ENCODE measurements around the gene NGB.

NGB gene

DNA sequence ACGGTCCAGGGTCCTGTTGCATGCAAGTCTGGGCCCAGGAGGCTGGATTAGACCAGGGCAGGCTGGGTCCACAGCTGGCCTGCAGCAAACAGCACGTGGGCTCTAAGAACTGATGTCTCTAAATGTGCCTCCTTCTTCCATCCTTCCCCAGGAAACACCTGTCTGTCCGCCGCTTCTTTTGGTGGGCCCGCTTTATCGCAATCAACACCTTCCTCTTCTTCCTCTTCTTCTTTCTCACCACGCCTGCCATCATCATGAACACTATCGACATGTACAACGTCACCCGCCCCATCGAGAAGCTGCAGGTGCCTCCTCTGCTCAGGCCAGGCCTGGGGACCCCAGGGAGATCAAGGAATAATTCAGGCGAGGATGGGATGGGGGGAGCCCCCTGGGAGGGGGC is 28.3 kb downstream of the NGB start:
- Histone ChIP-seq H3K4me3 (ENCODE audit: low read length in 2 of 2) (no peak overlapping the region), H3K9ac (ENCODE audit: low read depth in 1 of 2, low read length in 2 of 2) (no peak overlapping the region), H3K27ac (ENCODE audit: low read depth in 2 of 2, low read length in 2 of 2) (no peak overlapping the region), H3K9me3 (ENCODE audit: control insufficient read depth in 2 of 2, low read length in 2 of 2) (no peaks in the 10 kb centered on the region), H3K4me1 (ENCODE audit: control insufficient read depth in 2 of 2, insufficient read depth in 2 of 2, low read length in 2 of 2) (no peaks in the 10 kb centered on the region), H3K27me3 (ENCODE audit: control insufficient read depth in 2 of 2, insufficient read depth in 2 of 2, low read length in 2 of 2) (no peaks in the 10 kb centered on the region), H3K36me3 (ENCODE audit: control insufficient read depth in 2 of 2, insufficient read depth in 2 of 2, low read length in 2 of 2) (no peaks in the 10 kb centered on the region)

DNA sequence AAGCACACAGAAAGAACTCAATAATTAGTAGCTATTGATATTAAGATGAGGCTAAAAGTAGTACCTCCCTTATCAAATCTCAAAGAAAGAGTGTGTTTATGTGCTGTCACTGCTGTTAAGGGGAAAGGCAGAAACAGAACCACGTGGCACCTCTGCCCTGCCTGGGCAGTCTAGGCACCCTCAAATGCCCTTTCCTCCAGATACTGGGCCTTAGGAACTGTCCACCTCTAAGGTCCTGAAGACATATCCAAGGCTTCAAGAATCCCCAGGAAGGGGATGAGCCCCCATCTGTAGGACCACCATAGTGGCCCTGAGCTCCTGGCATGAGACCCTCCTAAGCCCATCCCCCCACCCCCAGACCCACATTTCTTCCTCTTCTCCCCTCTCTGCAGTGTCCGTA is 29.1 kb downstream of the NGB start:
- H3K27ac ChIP-seq (ENCODE audit: low read depth in 2 of 2, low read length in 2 of 2) = no peak overlapping the region
- no peaks in the 10 kb centered on the region for H3K4me1 ChIP-seq (ENCODE audit: control insufficient read depth in 2 of 2, insufficient read depth in 2 of 2, low read length in 2 of 2)
- no peaks in the 10 kb centered on the region for H3K36me3 ChIP-seq (ENCODE audit: control insufficient read depth in 2 of 2, insufficient read depth in 2 of 2, low read length in 2 of 2)
- no peaks in the 10 kb centered on the region for H3K27me3 ChIP-seq (ENCODE audit: control insufficient read depth in 2 of 2, insufficient read depth in 2 of 2, low read length in 2 of 2)
- no peak overlapping the region for H3K9ac ChIP-seq (ENCODE audit: low read depth in 1 of 2, low read length in 2 of 2)
- H3K9me3 ChIP-seq (ENCODE audit: control insufficient read depth in 2 of 2, low read length in 2 of 2) = no peaks in the 10 kb centered on the region
- H3K4me3 ChIP-seq (ENCODE audit: low read length in 2 of 2) = no peak overlapping the region

DNA sequence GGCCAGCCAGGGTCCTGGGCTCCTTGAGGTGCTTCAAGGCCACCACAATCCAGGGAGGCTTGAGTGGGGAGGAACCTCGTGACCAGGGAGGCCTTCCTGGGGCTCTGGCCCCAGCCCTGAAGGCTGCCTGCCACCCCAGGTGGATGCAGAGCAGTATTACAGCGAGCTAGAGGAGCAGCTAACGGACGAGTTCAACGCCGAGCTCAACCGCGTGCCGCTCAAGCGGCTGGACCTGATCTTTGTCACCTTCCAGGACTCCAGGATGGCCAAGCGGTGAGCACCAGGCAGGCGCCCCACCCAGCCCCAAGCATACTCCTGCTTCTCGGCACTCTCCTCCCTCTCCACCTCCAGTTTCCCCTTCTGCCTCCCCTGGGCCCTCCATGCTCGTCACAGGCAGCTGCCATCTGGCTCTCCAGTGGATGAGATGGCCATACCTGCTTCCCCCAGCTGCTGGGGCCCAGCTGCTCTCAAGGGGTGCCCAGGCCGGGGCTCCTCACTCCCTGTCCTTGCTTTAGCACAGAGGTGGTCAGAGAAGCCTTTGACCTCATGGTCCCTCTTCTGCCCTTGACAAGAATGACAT is 30.6 kb downstream of the NGB start:
- no peaks in the 10 kb centered on the region for H3K36me3 ChIP-seq (ENCODE audit: control insufficient read depth in 2 of 2, insufficient read depth in 2 of 2, low read length in 2 of 2)
- no peak overlapping the region for H3K27ac ChIP-seq (ENCODE audit: low read depth in 2 of 2, low read length in 2 of 2)
- no peak overlapping the region for H3K9ac ChIP-seq (ENCODE audit: low read depth in 1 of 2, low read length in 2 of 2)
- H3K4me1 ChIP-seq (ENCODE audit: control insufficient read depth in 2 of 2, insufficient read depth in 2 of 2, low read length in 2 of 2) = no peaks in the 10 kb centered on the region
- H3K4me3 ChIP-seq (ENCODE audit: low read length in 2 of 2) = no peak overlapping the region
- H3K9me3 ChIP-seq (ENCODE audit: control insufficient read depth in 2 of 2, low read length in 2 of 2) = no peaks in the 10 kb centered on the region
- no peaks in the 10 kb centered on the region for H3K27me3 ChIP-seq (ENCODE audit: control insufficient read depth in 2 of 2, insufficient read depth in 2 of 2, low read length in 2 of 2)

DNA sequence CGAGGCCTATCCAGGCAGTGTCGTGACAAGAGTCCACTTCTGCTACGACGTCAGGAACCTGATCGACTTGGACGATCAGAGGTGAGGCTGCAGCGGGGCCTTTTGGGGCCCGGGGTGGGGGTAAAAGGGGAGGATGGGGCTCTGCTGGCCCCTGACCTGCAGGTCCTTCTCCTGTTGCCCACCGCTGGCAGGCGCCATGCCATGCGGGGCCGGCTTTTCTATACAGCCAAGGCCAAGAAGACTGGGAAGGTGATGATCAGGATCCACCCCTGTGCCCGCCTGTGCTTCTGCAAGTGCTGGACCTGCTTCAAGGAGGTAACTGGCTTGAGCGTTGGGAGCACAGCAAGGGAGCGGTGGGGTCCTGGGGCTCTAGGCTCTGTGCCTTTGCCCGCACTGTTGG is 31.6 kb downstream of the NGB start:
- no peak overlapping the region for H3K27ac ChIP-seq (ENCODE audit: low read depth in 2 of 2, low read length in 2 of 2)
- H3K9me3 ChIP-seq (ENCODE audit: control insufficient read depth in 2 of 2, low read length in 2 of 2) = no peaks in the 10 kb centered on the region
- H3K4me3 ChIP-seq (ENCODE audit: low read length in 2 of 2) = no peak overlapping the region
- no peak overlapping the region for H3K9ac ChIP-seq (ENCODE audit: low read depth in 1 of 2, low read length in 2 of 2)
- H3K36me3 ChIP-seq (ENCODE audit: control insufficient read depth in 2 of 2, insufficient read depth in 2 of 2, low read length in 2 of 2) = no peaks in the 10 kb centered on the region
- no peaks in the 10 kb centered on the region for H3K4me1 ChIP-seq (ENCODE audit: control insufficient read depth in 2 of 2, insufficient read depth in 2 of 2, low read length in 2 of 2)
- no peaks in the 10 kb centered on the region for H3K27me3 ChIP-seq (ENCODE audit: control insufficient read depth in 2 of 2, insufficient read depth in 2 of 2, low read length in 2 of 2)

DNA sequence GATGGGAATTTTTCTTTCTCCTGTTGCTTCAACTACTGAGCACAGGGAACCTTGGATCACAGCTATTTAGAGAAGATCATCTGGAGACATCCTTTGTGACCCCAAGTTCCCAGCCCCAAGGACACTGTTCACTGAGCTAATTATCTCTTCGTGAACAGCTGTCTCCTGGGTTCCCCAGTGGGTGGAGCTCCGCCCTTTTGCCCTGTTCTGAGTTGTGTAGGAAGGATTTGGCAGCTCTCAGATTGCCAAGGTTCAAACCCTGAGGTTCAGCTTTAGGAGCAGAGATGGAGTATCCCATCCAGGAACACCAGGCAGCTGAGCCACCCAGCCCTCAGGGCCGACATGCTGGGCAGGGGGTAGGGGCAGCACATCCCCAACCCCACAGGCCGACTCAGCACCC is 32.0 kb downstream of the NGB start:
- H3K4me1 ChIP-seq (ENCODE audit: control insufficient read depth in 2 of 2, insufficient read depth in 2 of 2, low read length in 2 of 2) = no peaks in the 10 kb centered on the region
- no peak overlapping the region for H3K4me3 ChIP-seq (ENCODE audit: low read length in 2 of 2)
- H3K27me3 ChIP-seq (ENCODE audit: control insufficient read depth in 2 of 2, insufficient read depth in 2 of 2, low read length in 2 of 2) = no peaks in the 10 kb centered on the region
- no peaks in the 10 kb centered on the region for H3K9me3 ChIP-seq (ENCODE audit: control insufficient read depth in 2 of 2, low read length in 2 of 2)
- no peak overlapping the region for H3K9ac ChIP-seq (ENCODE audit: low read depth in 1 of 2, low read length in 2 of 2)
- H3K27ac ChIP-seq (ENCODE audit: low read depth in 2 of 2, low read length in 2 of 2) = no peak overlapping the region
- H3K36me3 ChIP-seq (ENCODE audit: control insufficient read depth in 2 of 2, insufficient read depth in 2 of 2, low read length in 2 of 2) = no peaks in the 10 kb centered on the region

DNA sequence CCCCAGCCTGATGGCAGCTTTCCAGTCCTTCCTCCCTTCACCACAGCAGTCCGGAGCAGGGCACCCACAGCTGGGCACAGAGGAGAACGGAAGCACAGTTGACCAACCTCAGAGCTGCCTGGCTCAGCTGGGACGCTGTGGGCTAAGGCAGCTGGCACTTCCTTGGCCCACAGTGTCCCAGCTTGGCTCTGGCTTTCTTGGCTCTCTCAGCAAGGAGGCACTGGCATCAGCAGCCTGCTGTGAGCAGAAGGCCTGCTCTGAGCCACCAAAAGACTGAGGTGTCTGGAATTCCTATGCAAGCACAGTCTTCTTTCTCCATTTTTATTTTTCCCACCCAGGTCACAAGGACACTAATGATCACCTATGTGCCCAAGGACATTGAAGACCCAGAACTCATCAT is 32.6 kb downstream of the NGB start:
- Histone ChIP-seq H3K36me3 (ENCODE audit: control insufficient read depth in 2 of 2, insufficient read depth in 2 of 2, low read length in 2 of 2) (no peaks in the 10 kb centered on the region), H3K27ac (ENCODE audit: low read depth in 2 of 2, low read length in 2 of 2) (no peak overlapping the region), H3K4me1 (ENCODE audit: control insufficient read depth in 2 of 2, insufficient read depth in 2 of 2, low read length in 2 of 2) (no peaks in the 10 kb centered on the region), H3K27me3 (ENCODE audit: control insufficient read depth in 2 of 2, insufficient read depth in 2 of 2, low read length in 2 of 2) (no peaks in the 10 kb centered on the region), H3K9me3 (ENCODE audit: control insufficient read depth in 2 of 2, low read length in 2 of 2) (no peaks in the 10 kb centered on the region), H3K9ac (ENCODE audit: low read depth in 1 of 2, low read length in 2 of 2) (no peak overlapping the region), H3K4me3 (ENCODE audit: low read length in 2 of 2) (no peak overlapping the region)

DNA sequence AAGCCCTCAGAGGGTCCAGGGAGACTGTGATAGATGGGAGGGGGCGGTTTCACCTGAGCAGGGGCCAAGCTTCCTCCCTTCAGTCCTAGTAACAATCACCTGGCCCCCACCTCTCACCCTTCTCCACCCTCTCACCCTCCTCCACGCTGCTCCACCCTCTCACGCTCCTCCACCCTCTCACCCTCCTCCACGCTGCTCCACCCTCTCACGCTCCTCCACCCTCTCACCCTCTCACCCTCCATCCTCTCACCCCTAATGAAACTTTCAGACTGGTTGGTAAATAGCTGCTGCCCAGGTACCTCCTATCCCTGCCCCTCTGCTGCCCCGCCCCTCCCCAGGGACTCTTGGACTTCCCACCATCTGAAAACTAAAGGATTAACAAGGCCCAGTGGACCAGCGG is 34.2 kb downstream of the NGB start:
- H3K4me1 ChIP-seq (ENCODE audit: control insufficient read depth in 2 of 2, insufficient read depth in 2 of 2, low read length in 2 of 2) = no peaks in the 10 kb centered on the region
- no peak overlapping the region for H3K4me3 ChIP-seq (ENCODE audit: low read length in 2 of 2)
- H3K36me3 ChIP-seq (ENCODE audit: control insufficient read depth in 2 of 2, insufficient read depth in 2 of 2, low read length in 2 of 2) = no peaks in the 10 kb centered on the region
- no peaks in the 10 kb centered on the region for H3K27me3 ChIP-seq (ENCODE audit: control insufficient read depth in 2 of 2, insufficient read depth in 2 of 2, low read length in 2 of 2)
- no peak overlapping the region for H3K9ac ChIP-seq (ENCODE audit: low read depth in 1 of 2, low read length in 2 of 2)
- no peaks in the 10 kb centered on the region for H3K9me3 ChIP-seq (ENCODE audit: control insufficient read depth in 2 of 2, low read length in 2 of 2)
- no peak overlapping the region for H3K27ac ChIP-seq (ENCODE audit: low read depth in 2 of 2, low read length in 2 of 2)

DNA sequence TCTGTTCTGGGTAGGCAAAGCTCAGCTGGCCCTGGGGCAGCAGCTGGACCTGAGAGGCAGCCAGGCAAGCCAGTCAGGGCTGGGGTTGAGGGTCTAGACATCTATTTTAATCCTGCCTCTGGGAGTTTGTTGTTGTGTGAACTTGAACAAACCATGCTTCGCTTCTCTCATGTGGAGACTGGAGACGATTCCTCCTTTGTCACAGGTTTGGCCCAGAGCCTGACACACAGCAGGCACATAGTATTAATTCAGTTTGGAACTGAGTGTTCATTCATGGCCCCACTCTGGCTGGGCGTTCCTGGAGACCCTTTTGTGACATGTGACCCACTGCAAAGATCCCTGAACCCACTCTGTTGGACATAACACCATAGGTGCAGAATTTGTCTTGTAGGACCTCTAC is 39.3 kb downstream of the NGB start:
- Histone ChIP-seq H3K27me3 (ENCODE audit: control insufficient read depth in 2 of 2, insufficient read depth in 2 of 2, low read length in 2 of 2) (no peaks in the 10 kb centered on the region), H3K9me3 (ENCODE audit: control insufficient read depth in 2 of 2, low read length in 2 of 2) (no peaks in the 10 kb centered on the region), H3K9ac (ENCODE audit: low read depth in 1 of 2, low read length in 2 of 2) (no peak overlapping the region), H3K4me1 (ENCODE audit: control insufficient read depth in 2 of 2, insufficient read depth in 2 of 2, low read length in 2 of 2) (no peaks in the 10 kb centered on the region), H3K4me3 (ENCODE audit: low read length in 2 of 2) (no peak overlapping the region), H3K27ac (ENCODE audit: low read depth in 2 of 2, low read length in 2 of 2) (no peak overlapping the region), H3K36me3 (ENCODE audit: control insufficient read depth in 2 of 2, insufficient read depth in 2 of 2, low read length in 2 of 2) (no peaks in the 10 kb centered on the region)

DNA sequence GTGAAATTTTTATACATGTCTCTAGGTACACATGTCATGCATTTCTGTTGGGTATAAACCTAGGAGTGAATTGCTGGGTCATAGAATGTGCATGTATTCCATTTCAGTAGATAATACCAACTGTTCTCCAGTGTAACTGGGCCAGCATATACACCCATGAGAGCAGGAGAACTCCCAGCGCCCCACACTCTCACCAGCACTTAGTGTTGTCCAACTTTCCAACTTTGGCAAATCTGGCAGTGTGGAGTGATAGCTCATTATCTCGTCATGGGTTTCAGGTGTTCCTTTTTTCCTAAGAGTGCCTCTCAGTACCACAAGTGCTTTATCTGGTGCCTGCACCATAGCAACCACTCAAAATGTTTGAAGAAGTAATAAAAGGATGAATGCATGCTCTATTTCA is 40.1 kb downstream of the NGB start:
- H3K9me3 ChIP-seq (ENCODE audit: control insufficient read depth in 2 of 2, low read length in 2 of 2) = no peaks in the 10 kb centered on the region
- no peaks in the 10 kb centered on the region for H3K27me3 ChIP-seq (ENCODE audit: control insufficient read depth in 2 of 2, insufficient read depth in 2 of 2, low read length in 2 of 2)
- no peaks in the 10 kb centered on the region for H3K36me3 ChIP-seq (ENCODE audit: control insufficient read depth in 2 of 2, insufficient read depth in 2 of 2, low read length in 2 of 2)
- no peak overlapping the region for H3K9ac ChIP-seq (ENCODE audit: low read depth in 1 of 2, low read length in 2 of 2)
- H3K27ac ChIP-seq (ENCODE audit: low read depth in 2 of 2, low read length in 2 of 2) = no peak overlapping the region
- no peaks in the 10 kb centered on the region for H3K4me1 ChIP-seq (ENCODE audit: control insufficient read depth in 2 of 2, insufficient read depth in 2 of 2, low read length in 2 of 2)
- H3K4me3 ChIP-seq (ENCODE audit: low read length in 2 of 2) = no peak overlapping the region

DNA sequence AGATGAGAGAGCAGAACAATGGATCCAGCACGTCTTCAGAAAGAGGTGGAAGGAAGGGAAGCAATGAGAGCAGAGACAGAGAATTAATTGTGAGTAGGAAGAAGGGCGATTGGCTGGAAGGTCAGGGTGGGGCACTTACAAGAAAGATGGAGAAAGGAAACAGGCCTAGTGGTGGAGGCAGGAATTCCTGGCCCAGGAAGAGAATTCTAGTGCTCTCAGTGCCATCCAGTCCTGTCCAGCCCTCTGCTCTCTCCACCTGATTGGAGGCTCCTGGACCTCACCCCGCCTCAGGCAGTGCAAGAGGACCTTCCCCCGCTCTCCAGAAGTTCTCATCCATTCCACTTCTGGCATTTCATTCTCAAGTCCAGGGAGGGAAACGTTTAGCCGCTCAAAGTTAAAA is 43.0 kb downstream of the NGB start:
- H3K4me1 ChIP-seq (ENCODE audit: control insufficient read depth in 2 of 2, insufficient read depth in 2 of 2, low read length in 2 of 2) = no peaks in the 10 kb centered on the region
- H3K9me3 ChIP-seq (ENCODE audit: control insufficient read depth in 2 of 2, low read length in 2 of 2) = no peaks in the 10 kb centered on the region
- H3K36me3 ChIP-seq (ENCODE audit: control insufficient read depth in 2 of 2, insufficient read depth in 2 of 2, low read length in 2 of 2) = no peaks in the 10 kb centered on the region
- no peak overlapping the region for H3K4me3 ChIP-seq (ENCODE audit: low read length in 2 of 2)
- H3K27me3 ChIP-seq (ENCODE audit: control insufficient read depth in 2 of 2, insufficient read depth in 2 of 2, low read length in 2 of 2) = no peaks in the 10 kb centered on the region
- H3K27ac ChIP-seq (ENCODE audit: low read depth in 2 of 2, low read length in 2 of 2) = no peak overlapping the region
- no peak overlapping the region for H3K9ac ChIP-seq (ENCODE audit: low read depth in 1 of 2, low read length in 2 of 2)
